ENCODE data around the gene DPYSL3.

DNA sequence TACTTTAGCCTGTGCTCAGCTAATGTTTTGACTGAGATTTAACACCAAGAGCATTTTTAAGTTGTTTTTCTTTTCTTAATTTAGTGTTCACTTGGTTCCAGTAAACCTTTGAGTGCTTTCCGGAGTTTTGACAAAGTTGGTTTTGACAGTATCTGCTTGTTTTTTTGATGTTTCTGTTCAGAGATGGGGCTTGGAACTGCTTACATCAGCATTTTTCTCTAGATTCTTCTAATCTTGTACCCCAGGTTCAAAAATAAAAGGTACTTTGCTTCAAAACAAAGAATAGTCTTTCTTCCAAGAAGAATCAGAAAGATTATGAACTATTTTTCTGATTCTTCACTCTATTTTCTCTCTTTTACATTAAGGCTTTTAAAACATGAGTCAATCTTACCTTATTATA, 132.2 kb downstream of the DPYSL3 start:
- TF ChIP-seq, protein P1, sequence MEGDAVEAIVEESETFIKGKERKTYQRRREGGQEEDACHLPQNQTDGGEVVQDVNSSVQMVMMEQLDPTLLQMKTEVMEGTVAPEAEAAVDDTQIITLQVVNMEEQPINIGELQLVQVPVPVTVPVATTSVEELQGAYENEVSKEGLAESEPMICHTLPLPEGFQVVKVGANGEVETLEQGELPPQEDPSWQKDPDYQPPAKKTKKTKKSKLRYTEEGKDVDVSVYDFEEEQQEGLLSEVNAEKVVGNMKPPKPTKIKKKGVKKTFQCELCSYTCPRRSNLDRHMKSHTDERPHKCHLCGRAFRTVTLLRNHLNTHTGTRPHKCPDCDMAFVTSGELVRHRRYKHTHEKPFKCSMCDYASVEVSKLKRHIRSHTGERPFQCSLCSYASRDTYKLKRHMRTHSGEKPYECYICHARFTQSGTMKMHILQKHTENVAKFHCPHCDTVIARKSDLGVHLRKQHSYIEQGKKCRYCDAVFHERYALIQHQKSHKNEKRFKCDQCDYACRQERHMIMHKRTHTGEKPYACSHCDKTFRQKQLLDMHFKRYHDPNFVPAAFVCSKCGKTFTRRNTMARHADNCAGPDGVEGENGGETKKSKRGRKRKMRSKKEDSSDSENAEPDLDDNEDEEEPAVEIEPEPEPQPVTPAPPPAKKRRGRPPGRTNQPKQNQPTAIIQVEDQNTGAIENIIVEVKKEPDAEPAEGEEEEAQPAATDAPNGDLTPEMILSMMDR (IDR thresholded peaks at IDR 0.05; ENCODE audit: insufficient read depth, low read length), result no peak
- TF ChIP-seq GABPA (IDR thresholded peaks at IDR 0.05; ENCODE audit: low read depth) (no peak), POLR2AphosphoS5 (IDR thresholded peaks at IDR 0.05; ENCODE audit: low read depth) (no peak), SPI1 (IDR thresholded peaks at IDR 0.05; ENCODE audit: borderline replicate concordance, low read depth) (no peak)
- TF ChIP-seq, protein P2, sequence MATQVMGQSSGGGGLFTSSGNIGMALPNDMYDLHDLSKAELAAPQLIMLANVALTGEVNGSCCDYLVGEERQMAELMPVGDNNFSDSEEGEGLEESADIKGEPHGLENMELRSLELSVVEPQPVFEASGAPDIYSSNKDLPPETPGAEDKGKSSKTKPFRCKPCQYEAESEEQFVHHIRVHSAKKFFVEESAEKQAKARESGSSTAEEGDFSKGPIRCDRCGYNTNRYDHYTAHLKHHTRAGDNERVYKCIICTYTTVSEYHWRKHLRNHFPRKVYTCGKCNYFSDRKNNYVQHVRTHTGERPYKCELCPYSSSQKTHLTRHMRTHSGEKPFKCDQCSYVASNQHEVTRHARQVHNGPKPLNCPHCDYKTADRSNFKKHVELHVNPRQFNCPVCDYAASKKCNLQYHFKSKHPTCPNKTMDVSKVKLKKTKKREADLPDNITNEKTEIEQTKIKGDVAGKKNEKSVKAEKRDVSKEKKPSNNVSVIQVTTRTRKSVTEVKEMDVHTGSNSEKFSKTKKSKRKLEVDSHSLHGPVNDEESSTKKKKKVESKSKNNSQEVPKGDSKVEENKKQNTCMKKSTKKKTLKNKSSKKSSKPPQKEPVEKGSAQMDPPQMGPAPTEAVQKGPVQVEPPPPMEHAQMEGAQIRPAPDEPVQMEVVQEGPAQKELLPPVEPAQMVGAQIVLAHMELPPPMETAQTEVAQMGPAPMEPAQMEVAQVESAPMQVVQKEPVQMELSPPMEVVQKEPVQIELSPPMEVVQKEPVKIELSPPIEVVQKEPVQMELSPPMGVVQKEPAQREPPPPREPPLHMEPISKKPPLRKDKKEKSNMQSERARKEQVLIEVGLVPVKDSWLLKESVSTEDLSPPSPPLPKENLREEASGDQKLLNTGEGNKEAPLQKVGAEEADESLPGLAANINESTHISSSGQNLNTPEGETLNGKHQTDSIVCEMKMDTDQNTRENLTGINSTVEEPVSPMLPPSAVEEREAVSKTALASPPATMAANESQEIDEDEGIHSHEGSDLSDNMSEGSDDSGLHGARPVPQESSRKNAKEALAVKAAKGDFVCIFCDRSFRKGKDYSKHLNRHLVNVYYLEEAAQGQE (IDR thresholded peaks at IDR 0.05; ENCODE audit: insufficient replicate concordance, low read depth), result no peak
